Non-pigmented ciliary epithelial cell (primary cell): ENCODE data around the gene SLA2.
"Not testable (repeated sequence)": the region's sequence is repeated elsewhere in the genome, so short reads cannot be mapped to it uniquely, and the experiment has no call there.

ENCODE experiments used
- DNase-seq: peaks from one replicate; pipeline ENCODE4 v3.0.0-alpha.2; 2010; ENCODE audit warnings: low read depth

The SLA2 gene

DNA sequence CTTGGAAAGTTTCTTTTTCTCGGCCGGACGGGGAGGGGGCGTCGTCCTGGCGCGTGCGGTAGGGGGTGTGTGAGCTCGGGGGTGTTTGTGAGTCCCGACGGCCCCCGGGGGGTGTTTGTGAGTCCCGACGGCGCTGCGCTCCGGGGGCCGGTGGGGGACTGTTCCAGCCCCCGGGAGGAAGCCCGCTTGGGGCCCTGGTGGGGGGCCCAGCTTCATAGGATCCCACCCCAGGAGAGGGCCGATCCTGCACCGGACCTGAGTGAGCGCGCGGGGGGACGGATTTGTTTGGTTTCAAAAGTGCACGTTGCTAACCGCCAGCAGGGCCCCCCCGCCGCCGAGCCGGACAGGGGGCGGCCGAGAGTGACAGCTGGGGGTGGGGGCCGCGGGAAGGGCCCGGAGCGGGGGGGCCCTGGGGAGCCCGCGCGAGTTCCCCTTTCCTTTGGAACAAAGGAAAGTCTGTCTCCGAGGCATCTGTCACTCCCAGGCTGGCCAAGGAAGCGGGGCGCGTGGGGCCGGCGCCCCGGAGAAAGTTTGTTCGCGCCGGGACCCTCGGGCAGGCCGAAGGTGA lies 72.1 kb downstream of the SLA2 start:
- no peak for DNase-seq

GRCh38 chr20:36573103-36573797 lies 72.7 kb downstream of the SLA2 start, which contains the start of gene TGIF2:
TSS of gene TGIF2 (plus strand) at chr20:36573597. CDS start at chr20:36578775, 5,178 bp downstream.
- DNase-seq = no peak

- DNase-seq = no peak
Measured at GRCh38 chr20:36572701-36573102, 73.3 kb downstream of the SLA2 start.

DNA sequence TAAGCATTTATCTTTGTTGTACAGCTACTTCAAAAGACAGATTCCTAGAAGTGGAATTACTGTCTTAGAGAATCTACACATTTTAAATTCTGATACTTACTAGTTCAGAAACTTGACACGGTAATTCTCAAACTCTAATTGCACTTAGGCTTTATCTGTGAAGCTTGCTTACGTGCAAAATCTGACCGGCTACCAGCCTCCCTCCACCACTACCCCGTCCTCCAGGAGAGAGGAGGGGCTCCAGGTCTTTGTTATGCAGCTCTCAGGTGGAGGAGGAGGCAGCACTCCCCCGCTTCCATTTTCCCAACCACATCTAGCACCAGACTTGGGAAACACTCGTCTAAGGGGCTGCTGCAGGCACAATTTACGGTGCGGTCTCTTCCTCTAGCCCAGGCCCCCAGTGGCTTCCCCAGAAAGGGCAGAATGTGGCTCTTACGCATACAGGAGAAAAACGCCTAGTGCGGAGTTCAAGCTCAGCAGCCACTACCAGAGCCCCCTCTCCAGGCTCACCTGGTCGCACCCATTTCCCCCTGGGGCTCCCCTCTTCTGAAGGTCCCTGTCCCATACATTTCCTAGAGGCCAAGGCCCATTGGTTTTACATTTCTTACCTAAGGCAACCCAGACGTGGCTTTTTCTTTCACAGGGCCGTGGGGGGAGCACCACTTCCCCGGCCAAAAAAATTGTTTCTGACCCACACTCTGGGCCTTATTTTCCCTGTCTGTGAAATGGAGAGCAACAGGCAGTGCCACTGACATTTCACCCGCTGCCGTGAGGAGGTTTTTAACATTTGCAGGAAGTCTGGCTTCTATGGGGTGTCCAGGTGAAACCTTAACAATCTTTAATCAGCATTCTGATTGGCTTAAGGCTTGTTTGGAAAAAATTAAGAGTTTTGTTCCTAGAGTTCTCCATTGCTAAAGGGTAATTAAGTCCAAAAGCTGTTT lies 74.2 kb downstream of the SLA2 start:
- DNase-seq = no peak

- no peak for DNase-seq
Measured at GRCh38 chr20:36569847-36570429, 76.1 kb downstream of the SLA2 start.

GRCh38 chr20:36565520-36565919 lies 80.5 kb downstream of the SLA2 start:
- no peak for DNase-seq

GRCh38 chr20:36564726-36565121 lies 81.3 kb downstream of the SLA2 start:
- DNase-seq = not testable (repeated sequence)

- not testable (repeated sequence) for DNase-seq
Measured at GRCh38 chr20:36564078-36564725, 81.8 kb downstream of the SLA2 start.

DNA sequence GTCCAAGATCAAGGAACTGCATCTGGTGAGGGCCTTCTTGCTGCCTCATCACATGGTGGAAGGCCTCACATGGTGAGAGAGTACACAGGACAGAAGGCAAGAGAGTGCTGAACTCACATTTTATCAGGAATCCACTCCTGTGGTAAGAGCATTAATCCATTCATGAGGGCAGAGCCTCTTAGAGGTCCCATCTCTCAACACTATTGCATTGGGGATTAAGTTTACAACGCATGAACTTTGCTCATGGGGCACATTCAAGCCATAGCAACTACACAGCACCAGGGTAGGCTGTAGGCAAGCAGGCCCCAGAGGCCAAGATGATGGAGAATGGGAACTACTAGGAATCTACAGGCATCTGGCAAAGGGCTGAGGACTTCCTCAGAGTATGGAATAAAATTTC lies 82.6 kb downstream of the SLA2 start:
- DNase-seq = no peak

- no peak for DNase-seq
Measured at GRCh38 chr20:36562724-36563123, 83.3 kb downstream of the SLA2 start.
